C4-2B (cell line): Measurements from ENCODE around the gene ATP6V0E1.

ENCODE experiments used
- H3K27ac ChIP-seq: fragments of 450-650 bp; 2 replicates; pipeline ENCODE4 v1.5.1; 2017
- ZFX ChIP-seq: fragments of 450-650 bp; IDR thresholded peaks from 2 replicates; pipeline ENCODE4 v1.6.1; 2017
- TF ChIP-seq, protein P1 (sequence below): fragments of 450-650 bp; conservative IDR thresholded peaks from 2 replicates; pipeline ENCODE4 v1.5.1; 2017; ENCODE audit warnings: mild to moderate bottlenecking

Gene ATP6V0E1

DNA sequence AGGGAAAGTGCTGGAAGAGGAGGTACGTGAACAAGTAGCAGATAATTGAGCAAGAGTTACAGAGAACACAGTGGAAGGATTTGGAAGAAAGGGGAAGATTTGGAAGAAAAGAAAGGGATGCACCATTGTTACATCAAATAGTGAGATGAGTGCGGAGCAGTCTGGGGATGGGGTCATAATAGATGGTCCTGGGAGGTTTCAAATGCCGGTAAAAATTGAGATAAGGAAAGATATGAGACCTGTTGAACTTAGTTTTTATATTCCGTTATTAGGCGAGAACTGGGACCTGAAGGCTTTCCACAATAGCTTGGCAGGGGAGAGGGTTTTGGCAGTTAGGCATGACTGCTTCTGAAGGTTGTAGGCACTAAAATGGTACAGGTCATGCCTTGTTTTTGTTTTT lies 20.9 kb downstream of the ATP6V0E1 start:
- no peak overlapping the region for H3K27ac ChIP-seq
- no peak for TF ChIP-seq ZFX
- TF ChIP-seq, protein P1, sequence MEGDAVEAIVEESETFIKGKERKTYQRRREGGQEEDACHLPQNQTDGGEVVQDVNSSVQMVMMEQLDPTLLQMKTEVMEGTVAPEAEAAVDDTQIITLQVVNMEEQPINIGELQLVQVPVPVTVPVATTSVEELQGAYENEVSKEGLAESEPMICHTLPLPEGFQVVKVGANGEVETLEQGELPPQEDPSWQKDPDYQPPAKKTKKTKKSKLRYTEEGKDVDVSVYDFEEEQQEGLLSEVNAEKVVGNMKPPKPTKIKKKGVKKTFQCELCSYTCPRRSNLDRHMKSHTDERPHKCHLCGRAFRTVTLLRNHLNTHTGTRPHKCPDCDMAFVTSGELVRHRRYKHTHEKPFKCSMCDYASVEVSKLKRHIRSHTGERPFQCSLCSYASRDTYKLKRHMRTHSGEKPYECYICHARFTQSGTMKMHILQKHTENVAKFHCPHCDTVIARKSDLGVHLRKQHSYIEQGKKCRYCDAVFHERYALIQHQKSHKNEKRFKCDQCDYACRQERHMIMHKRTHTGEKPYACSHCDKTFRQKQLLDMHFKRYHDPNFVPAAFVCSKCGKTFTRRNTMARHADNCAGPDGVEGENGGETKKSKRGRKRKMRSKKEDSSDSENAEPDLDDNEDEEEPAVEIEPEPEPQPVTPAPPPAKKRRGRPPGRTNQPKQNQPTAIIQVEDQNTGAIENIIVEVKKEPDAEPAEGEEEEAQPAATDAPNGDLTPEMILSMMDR = no peak

- TF ChIP-seq ZFX = no peak
- TF ChIP-seq, protein P1 = no peak
- H3K27ac ChIP-seq = peak overlapping the region; percentile 86
These were observed 26.4 kb downstream of the ATP6V0E1 start for GRCh38 chr5:173010021-173010420.

DNA sequence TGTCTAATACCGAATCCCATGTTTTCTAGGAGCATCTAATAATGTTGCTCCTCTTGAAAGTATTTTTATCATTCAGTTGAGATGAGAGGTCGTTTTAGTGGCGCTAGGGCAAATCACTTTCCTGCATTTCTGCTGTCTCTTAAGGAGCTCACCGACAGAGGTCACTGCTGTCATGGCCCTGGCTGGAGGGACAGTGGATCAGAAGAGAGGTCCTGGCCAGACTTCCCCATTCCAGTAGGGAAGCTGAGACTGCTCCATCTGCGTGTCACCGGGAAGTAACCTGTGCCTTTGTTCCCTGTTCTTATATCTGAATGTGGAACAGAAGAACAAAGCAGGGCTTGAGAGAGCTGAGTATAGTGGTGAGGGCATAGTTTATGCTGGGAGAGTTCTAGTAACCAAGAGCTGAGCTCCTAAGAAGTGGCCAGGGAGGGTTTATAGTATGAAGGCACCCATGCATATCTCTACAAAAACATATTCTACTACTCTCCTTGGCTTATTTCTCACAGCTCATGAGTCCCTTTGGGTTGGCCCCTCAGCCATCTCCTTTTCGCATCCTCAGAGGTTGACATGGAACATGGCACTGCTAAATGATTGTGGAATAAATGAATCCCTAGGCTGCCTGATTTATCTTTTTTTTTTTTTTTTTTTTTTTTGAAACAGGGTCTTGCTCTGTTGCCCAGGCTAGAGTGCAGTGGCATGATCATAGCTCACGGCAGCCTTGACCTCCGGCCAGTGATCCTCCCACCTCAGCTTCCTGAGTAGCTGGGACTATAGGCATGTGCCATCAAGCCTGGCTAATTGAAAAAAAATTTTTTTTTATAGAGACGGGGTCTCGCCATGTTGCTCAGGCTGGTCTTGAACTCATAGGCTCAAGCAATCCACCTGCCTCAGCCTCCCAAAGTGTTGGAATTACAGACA lies 27.2 kb downstream of the ATP6V0E1 start:
- peak overlapping the region; percentile 86 for H3K27ac ChIP-seq
- no peak for TF ChIP-seq ZFX
- TF ChIP-seq, protein P1 = peak; percentile 84

DNA sequence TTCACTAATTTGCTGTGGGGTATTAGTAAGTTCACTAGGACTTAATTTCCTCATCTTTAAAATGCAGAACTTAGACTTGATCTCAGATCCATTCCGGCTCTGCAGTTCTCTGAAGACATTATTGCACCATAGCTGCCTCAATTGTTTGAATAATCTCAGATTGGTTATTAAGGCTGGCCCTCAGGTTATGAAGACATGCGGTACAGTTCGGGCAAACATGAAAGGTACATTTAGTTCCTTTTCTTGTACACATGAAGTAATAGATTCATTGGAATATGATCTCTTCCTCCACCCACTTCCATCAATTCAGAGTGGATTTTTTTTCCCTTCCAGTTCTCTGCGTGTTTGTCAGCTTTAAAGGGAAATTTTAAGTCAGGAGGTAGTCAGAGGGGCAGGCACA lies 28.0 kb downstream of the ATP6V0E1 start:
- peak overlapping the region; percentile 86 for H3K27ac ChIP-seq

GRCh38 chr5:173012882-173013281 lies 29.3 kb downstream of the ATP6V0E1 start:
- TF ChIP-seq ZFX = no peak
- TF ChIP-seq, protein P1 = no peak
- H3K27ac ChIP-seq = peak overlapping the region; percentile 86

More for the DNA sequence above, 28.0 kb downstream of the ATP6V0E1 start:
- TF ChIP-seq, protein P1 = no peak
- TF ChIP-seq ZFX = no peak

DNA sequence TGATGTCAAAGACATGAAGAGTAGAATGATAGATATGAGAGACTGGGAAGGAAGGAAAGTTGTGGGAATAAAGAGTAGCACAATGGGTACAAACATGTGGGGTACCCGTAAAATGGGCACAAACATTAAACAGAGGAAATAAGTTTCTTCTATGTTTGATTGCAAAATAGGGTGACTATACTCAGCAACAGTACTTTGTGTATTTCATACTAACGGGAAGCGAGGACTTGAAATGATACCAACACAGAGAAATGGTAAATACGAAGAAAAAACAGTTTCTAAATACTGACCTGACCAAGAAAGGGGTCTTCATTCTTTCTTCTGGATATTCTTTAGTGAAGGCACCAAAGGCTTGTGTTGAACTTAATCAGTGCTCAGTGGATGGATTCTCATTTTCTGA lies 31.1 kb downstream of the ATP6V0E1 start:
- no peak for TF ChIP-seq ZFX
- TF ChIP-seq, protein P1 = no peak

GRCh38 chr5:173015192-173015591 lies 31.6 kb downstream of the ATP6V0E1 start:
- H3K27ac ChIP-seq = peak overlapping the region; percentile 74
- TF ChIP-seq, protein P1 = no peak
- no peak for TF ChIP-seq ZFX

More for the DNA sequence above, 31.1 kb downstream of the ATP6V0E1 start:
- no peak overlapping the region for H3K27ac ChIP-seq
